HG03558 (cell line): ENCODE results near the gene DYNC2H1.

Source experiments
- ATAC-seq: cut with Tn5 transposase; IDR thresholded peaks from one replicate; pipeline ENCODE4 v1.9.1; 2021; ENCODE audit warnings: moderate number of reproducible peaks; ENCODE audit not compliant: unreplicated experiment; ENCODE audit errors: extremely low read depth

Gene DYNC2H1

DNA sequence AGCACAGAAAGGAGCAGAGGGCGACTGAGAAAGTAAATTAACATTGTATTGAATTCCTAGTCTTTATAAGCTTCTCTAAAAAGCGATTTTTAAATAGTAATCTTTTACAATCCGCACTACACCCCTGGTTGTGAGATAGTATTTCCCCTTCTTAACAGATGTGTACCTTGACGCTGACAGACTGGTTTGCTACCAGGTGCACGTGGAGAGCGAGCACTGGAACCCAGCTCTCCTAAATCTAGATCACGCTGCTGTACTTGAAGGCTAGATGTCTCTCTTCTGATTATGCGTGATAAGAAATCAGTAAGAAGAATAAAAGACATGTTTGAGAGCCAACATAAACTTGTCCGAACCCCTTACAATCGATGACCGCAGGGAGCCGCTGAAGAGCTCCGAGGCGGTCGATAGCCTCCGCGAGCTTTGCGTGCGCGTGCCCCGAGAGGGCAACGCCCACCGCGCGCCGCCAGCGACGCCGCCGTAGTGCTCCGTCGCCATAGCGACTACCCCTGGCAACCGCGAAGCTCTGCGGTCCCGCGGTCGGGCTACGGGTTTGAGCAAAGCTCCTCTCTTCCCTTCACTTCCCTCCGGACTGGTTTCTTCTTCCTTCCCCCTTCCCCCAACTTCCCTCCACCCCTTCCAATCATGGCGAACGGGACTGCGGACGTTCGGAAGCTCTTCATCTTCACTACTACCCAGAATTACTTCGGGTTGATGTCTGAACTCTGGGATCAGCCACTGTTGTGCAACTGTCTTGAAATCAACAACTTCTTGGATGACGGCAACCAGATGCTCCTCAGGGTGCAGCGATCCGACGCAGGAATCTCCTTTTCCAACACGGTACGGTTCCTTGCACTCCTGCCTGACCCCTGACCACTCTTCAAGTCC is at the start of gene DYNC2H1:
DYNC2H1 (plus strand) TSS at position 494 of the 885 bp plus-strand sequence; CDS start at position 643, 149 bp downstream.
- peak; percentile 100 for ATAC-seq

DNA sequence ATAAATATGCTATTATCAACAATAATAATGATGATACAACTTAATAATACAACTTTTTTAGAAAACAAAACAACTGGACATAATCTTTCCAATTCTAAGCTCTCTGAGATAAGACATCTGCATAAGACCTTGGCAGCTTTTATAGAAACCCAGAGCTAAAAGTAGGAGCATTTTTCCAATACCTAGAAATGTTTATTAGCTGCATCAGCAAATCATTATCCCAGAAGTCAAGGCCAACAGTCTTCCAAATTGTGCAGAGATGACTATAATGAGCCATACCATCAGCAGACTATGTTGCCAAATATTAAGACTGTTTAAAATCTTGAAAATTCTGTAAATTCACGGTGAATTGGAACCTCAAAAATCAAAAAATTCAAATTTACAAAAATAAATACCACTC is 47.6 kb upstream of the DYNC2H1 start:
- no peak for ATAC-seq

DNA sequence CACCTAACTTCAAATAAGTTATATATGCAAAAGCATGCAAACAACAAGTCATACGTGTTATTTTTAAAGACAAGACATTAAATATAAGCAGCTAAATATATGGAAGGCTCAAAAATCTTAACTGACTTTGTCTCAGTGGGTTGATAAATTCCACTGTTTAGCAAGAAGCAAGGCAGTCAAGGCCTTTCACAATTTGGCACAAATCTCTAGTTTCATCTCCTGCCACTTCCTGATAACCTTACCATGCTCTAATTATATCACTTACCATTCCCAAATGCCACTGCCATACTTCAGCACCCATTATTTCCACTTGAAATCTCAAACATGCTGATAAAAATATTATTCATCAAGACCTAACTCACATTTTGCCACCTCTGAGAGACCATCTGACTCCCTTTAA is 42.1 kb upstream of the DYNC2H1 start:
- ATAC-seq: no peak

- ATAC-seq: no peak
Measured at GRCh38 chr11:103069367-103069766, 39.9 kb upstream of the DYNC2H1 start.

- no peak for ATAC-seq
Measured at GRCh38 chr11:103070142-103070541, 39.1 kb upstream of the DYNC2H1 start.

- no peak for ATAC-seq
Measured at GRCh38 chr11:103071008-103071407, 38.2 kb upstream of the DYNC2H1 start.

DNA sequence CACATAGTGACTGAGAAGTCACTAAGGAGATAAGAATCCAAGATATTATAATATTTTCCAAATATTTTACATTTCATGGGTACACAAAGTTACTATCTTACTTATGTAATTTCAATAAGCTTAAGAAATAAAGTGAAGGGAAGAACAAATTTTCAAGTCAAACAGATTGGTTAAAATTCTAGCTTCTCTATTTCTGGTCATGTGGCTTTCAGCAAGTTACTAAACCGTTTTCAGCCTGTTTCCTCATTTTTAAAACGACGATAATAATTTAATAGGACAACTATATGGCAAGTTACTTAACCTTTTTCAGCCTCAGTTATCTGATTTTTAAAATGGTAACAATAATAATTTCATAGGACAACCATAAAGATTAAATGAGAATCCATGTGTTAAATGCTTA is 32.9 kb upstream of the DYNC2H1 start:
- no peak for ATAC-seq

DNA sequence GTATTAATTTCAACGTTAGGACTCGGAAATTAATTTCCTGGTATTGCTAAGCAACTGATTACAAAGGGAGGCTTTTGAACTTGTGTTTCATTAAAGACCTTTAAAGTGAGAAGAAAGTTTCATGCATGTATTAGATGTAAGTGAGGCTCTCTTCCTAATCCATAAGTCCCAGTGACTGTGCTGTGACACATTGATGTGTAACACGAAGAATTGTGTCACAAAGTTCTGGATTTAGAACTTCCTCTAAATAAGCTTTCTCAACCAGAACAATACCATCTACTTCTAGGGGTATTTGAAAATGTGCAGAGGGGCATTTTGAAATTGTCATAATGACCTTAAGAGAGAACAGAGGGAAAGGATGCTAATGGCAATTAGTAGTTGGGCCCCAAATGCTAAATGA is 31.7 kb upstream of the DYNC2H1 start:
- ATAC-seq: no peak

- no peak for ATAC-seq
Measured at GRCh38 chr11:103078710-103079109, 30.5 kb upstream of the DYNC2H1 start.

- ATAC-seq: no peak
Measured at GRCh38 chr11:103079833-103080232, 29.4 kb upstream of the DYNC2H1 start.

DNA sequence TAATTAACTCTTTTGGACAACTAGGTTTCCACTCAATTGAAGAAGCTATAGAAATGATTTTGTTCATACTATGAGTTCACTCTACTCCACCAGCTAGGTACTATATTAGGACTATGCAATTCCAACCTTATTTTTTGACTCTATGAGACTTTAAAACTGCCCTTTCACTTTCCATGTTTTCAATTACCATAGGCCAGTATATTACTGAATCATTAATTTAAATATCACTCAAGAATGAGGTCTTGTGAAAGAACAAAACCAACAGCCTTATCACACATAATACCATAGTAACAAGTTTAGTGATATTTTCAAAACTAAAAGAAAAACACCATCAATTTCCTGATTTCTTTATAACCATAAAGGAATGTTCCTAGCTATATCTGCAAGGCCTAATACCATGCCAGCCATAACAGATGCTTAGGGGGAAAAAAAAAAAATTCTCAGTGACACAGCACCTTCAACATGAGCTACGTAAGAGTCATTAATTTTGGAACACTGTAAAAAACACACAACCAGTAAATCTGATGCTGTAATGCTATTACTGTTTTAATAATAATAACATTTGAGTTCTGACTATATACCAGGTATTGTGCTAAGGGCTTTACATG is 23.4 kb upstream of the DYNC2H1 start:
- no peak for ATAC-seq

- ATAC-seq: no peak
Measured at GRCh38 chr11:103086461-103086860, 22.8 kb upstream of the DYNC2H1 start.

DNA sequence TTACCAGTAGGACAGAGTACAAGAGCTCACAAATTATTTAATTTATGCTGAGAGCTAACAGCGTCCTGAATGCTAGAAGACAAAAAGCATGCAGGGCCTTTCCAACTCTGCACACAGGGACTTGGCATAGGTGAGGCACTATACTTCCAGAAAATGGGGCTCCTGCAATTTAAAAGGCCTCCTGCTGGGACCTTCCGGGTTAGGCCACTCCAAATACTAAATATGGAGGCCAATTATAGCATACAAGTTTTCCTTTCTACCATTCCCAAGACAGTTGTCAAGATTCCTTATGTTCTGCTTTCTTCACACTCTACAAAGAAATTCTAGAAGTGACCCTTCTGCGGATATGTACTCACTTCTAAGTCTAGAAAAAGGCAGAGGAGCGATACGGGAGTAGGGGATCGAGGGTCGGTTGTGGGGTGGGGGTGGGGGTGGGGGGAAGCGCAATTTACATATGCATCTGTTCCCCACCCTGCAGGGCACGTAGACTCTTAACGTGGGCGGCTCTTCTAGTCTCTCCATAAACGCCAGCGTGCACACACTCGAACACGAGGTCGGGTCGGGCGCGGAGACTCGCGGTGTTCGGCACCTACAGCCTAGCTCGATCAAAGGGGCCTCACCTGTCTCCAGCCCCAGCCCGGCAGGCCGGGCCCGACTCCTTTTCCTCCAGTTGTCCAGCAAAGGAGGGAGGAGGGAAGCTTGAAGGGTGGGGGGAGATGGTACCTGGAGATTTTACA is 18.0 kb upstream of the DYNC2H1 start:
- ATAC-seq: no peak

DNA sequence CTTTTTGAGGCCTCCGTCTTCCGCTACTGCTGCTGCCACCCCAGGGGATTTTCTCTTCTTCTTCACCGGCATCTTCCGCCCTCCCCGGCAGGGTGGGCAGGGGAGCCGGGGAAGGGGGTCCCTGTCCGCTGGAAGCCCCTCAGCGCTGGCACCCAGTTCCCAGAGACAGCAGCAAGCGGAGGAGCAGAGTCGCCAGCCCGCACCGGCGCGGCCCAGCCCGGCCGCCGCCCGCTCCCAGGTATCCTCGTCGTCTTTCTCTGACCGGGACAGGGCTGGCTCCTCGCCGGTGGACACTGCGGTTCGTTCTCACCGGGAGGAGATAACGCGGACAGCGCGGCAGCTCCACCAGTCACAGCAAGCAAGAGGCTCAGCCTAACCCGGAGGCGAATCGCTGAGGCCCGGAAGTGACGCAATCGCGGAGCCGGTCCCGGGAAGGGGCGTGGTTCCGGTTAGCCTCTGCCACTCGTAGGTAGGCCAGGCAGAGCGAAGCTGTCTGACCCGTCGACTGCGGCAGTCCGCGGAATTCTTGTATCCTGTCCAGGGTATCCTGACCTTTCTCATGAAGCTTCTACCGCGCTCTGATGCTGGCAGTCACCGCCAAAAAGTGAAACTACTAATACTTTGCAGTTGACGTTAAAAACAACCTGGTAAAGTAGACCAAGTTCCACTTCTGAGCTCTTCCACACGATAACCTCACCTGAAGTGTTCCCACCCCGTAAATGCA is 17.3 kb upstream of the DYNC2H1 start, which contains the start of gene DCUN1D5:
DCUN1D5 (minus strand) TSS at position 360 of the 724 bp plus-strand sequence; CDS start at position 72, 288 bp downstream.
- ATAC-seq: peak; percentile 99

DNA sequence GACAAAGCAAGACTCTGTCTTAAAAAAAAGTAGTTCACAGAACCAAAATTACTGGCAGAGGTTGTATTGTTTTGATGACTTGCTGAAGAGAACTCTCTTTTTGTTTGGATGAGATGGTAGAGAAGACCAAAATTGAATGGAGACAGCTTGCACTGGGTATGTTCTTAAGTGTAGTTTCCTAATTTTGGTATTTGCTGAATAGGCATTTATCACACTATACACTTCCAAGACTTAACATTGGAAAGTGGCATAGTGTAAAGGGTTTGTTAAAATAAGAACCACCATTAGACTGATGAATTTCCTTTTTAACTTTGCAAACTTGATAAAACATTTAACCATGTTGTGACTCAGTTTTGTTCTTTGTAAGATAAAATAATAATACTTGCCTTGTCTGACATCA is 11.9 kb upstream of the DYNC2H1 start:
- no peak for ATAC-seq

GRCh38 chr11:103109818-103110388 is 677 bp downstream of the DYNC2H1 start:
- no peak for ATAC-seq

- ATAC-seq: no peak
Measured at GRCh38 chr11:103110391-103110790, 1.2 kb downstream of the DYNC2H1 start.

DNA sequence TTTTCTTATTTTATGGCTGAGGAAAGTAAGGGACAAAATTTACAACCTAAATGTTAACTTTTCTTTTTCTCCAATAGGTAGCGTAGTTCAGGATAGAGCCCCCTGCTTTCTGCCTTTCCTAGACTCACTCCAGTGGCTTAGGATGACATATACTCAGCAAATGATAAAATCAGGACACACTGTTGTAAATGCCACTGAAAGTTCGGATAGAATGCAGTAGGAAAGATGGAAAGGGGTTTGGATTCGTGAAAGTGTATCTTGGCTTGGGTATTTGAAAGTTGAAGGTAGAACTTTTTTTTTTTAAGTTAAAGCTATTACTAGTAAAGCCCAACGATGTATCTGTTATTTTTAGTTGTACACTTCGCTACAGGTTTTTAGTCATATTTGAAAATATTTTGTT is 2.2 kb downstream of the DYNC2H1 start:
- no peak for ATAC-seq

- no peak for ATAC-seq
Measured at GRCh38 chr11:103112364-103112763, 3.1 kb downstream of the DYNC2H1 start.

GRCh38 chr11:103114836-103115235 is 5.6 kb downstream of the DYNC2H1 start:
- no peak for ATAC-seq
